Panc1 (cell line): Measurements from ENCODE around the gene NCK2. TPM values are rescaled to one million over a fixed set of nuclear protein-coding genes. Genes with fewer than 3 reads are reported as not detected.
A peak's percentile ranks its signal among the peaks of the same experiment; 100 is the strongest.

ENCODE experiments used
- ATAC-seq: fragments of 200-7000 bp; cut with Tn5 transposase; 2 replicates; pipeline ENCODE4 v1.9.1; 2020; ENCODE audit warnings: mild to moderate bottlenecking, moderate library complexity
- BruUV-seq: library from RNA; stranded (reverse); fragments of 400-500 nt; replicated peaks from 2 replicates; lab custom pipeline; 2021; lab: Mats Ljungman, UMichigan
- CTCF ChIA-PET: fragments of 300-600 bp; sonication (Branson Sonifier 250); formaldehyde crosslinking; loops from one replicate; lab custom pipeline; 2022; ENCODE audit warnings: antibody characterized with exemption; lab: Charles Lee
- POLR2A ChIA-PET: fragments of 300-600 bp; sonication (Branson Sonifier 250); formaldehyde crosslinking; loops from one replicate; lab custom pipeline; 2022; ENCODE audit warnings: antibody characterized with exemption; lab: Charles Lee
- DNase-seq: peaks from one replicate; pipeline ENCODE4 v3.0.0-alpha.2; 2010; ENCODE audit warnings: low read depth, low spot score
- H3K27ac ChIP-seq: 2 replicates; pipeline ENCODE4 v1.5.1; 2011; ENCODE audit warnings: mild to moderate bottlenecking, low read length, inconsistent platforms
- H3K27me3 ChIP-seq: fragments of 200-500 bp; sonication (Bioruptor generic); 2 replicates; pipeline ENCODE4 v1.6.0; 2014; ENCODE audit warnings: low read length, inconsistent platforms; ENCODE audit not compliant: control insufficient read depth, insufficient read depth
- H3K36me3 ChIP-seq: fragments of 200-500 bp; sonication (Bioruptor generic); 2 replicates; pipeline ENCODE4 v1.5.1; 2014; ENCODE audit warnings: inconsistent platforms, mild to moderate bottlenecking, low read length, moderate library complexity; ENCODE audit not compliant: control insufficient read depth, insufficient read depth
- H3K4me1 ChIP-seq: 2 replicates; pipeline ENCODE4 v1.5.1; 2011; ENCODE audit warnings: inconsistent platforms, mild to moderate bottlenecking, low read length, moderate library complexity; ENCODE audit not compliant: control insufficient read depth, insufficient read depth
- H3K4me3 ChIP-seq, 2 experiments: 2 replicates each; pipeline ENCODE4 v1.5.1; 2011 to 2012; ENCODE audit warnings: low read depth in 2 of 2, low read length in 2 of 2, mild to moderate bottlenecking in 2 of 2, inconsistent platforms in 1 of 2, moderate library complexity in 1 of 2
- H3K9me3 ChIP-seq: fragments of 200-500 bp; sonication (Bioruptor generic); 2 replicates; pipeline ENCODE4 v1.5.1; 2014; ENCODE audit warnings: low read depth, mild to moderate bottlenecking, inconsistent platforms, low read length, moderate library complexity; ENCODE audit not compliant: control insufficient read depth, insufficient read depth
- POLR2AphosphoS5 ChIP-seq: IDR thresholded peaks from 2 replicates; pipeline ENCODE4 v1.6.1; 2012; ENCODE audit warnings: mild to moderate bottlenecking, low read depth, low read length, moderate library complexity
- SIN3A ChIP-seq: IDR thresholded peaks from 2 replicates; pipeline ENCODE4 v1.6.1; 2012; ENCODE audit warnings: low read depth, mild to moderate bottlenecking, low read length, moderate library complexity, borderline replicate concordance; ENCODE audit not compliant: insufficient read depth
- TCF7L2 ChIP-seq: IDR thresholded peaks from 2 replicates; pipeline ENCODE4 v1.6.1; 2011; ENCODE audit warnings: mild to moderate bottlenecking, low read depth, low read length, inconsistent platforms
- in situ Hi-C: cut with HindIII; loops from 2 replicates; pipeline ENCODE4 v1.10.0; 2016; ENCODE audit warnings: low sequenced_read_pairs, low pct_unique_long_range_greater_than_20kb
- intact Hi-C: fragments of 100-400 bp; cut with micrococcal nuclease; formaldehyde crosslinking; loops from one replicate; pipeline ENCODE4 v1.10.0; 2022; ENCODE audit not compliant: unreplicated experiment
- total RNA-seq: library from RNA; stranded (reverse); gene quantifications from one replicate; pipeline ENCODE4 v1.2.1, GENCODE V29; 2021; ENCODE audit not compliant: unreplicated experiment
- TF ChIP-seq, protein P1 (sequence below), 2 experiments: IDR thresholded peaks; 2 replicates each; pipeline ENCODE4 v1.6.1; 2011 to 2012; ENCODE audit warnings: low read depth in 2 of 2, control low read depth in 1 of 2, low read length in 1 of 2, mild to moderate bottlenecking in 1 of 2, moderate library complexity in 1 of 2; ENCODE audit not compliant: insufficient read depth in 1 of 2
- TF ChIP-seq, protein P2 (sequence below): fragments of 450-650 bp; IDR thresholded peaks from 2 replicates; pipeline ENCODE4 v1.5.1; 2017; ENCODE audit warnings: mild to moderate bottlenecking

Gene NCK2
- total RNA-seq, 1 experiment from 2014 or later: 60.7 TPM

DNA sequence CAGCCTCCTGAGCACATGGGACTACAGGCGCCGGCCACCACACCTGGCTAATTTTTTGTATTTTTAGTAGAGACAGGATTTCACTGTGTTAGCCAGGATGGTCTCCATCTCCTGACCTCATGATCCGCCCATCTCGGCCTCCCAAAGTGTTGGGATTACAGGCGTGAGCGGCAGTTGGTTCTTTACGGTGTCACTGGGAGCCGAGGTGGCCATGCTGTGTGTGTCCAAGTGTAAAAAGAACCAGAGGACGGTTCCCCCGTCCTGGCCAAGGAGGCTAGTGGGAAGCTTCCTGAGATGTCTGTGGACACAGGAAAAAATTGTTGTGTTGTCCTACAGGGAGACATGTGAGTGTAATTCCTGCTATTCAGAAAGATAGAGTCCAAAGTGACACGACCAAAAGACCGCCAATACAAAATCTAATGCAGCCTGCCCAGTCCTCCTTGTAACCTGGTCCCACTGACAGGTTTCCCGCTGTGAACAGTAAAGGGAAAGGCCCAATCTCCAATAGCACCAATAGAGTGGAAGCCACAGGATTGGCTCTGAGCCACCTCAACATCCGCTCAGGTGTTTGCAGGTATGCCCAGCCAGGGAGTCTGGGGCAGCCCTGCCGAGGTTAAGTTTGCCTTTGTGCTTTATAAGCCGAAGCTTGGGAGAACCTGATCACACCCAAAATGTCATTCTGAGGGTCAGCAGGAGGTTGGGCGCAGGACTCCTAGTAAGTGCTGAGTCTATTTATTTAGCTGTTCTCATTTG is 40.6 kb downstream of the NCK2 start:
- intact Hi-C loops: no loop called here
- H3K9me3 ChIP-seq: no peaks in the 10 kb centered on the region
- H3K4me3 ChIP-seq: no peak overlapping the region
- in situ Hi-C loops: no loop called here
- H3K27me3 ChIP-seq: no peaks in the 10 kb centered on the region
- no peaks in the 10 kb centered on the region; the same call in 1 of the 2 replicates for H3K4me1 ChIP-seq
- TF ChIP-seq, protein P1, sequence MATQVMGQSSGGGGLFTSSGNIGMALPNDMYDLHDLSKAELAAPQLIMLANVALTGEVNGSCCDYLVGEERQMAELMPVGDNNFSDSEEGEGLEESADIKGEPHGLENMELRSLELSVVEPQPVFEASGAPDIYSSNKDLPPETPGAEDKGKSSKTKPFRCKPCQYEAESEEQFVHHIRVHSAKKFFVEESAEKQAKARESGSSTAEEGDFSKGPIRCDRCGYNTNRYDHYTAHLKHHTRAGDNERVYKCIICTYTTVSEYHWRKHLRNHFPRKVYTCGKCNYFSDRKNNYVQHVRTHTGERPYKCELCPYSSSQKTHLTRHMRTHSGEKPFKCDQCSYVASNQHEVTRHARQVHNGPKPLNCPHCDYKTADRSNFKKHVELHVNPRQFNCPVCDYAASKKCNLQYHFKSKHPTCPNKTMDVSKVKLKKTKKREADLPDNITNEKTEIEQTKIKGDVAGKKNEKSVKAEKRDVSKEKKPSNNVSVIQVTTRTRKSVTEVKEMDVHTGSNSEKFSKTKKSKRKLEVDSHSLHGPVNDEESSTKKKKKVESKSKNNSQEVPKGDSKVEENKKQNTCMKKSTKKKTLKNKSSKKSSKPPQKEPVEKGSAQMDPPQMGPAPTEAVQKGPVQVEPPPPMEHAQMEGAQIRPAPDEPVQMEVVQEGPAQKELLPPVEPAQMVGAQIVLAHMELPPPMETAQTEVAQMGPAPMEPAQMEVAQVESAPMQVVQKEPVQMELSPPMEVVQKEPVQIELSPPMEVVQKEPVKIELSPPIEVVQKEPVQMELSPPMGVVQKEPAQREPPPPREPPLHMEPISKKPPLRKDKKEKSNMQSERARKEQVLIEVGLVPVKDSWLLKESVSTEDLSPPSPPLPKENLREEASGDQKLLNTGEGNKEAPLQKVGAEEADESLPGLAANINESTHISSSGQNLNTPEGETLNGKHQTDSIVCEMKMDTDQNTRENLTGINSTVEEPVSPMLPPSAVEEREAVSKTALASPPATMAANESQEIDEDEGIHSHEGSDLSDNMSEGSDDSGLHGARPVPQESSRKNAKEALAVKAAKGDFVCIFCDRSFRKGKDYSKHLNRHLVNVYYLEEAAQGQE (IDR thresholded peaks at IDR 0.05; ENCODE audit: insufficient read depth in 1 of 2, low read depth in 2 of 2, low read length in 1 of 2): no peak
- TF ChIP-seq TCF7L2 (no peak), POLR2AphosphoS5 (no peak), SIN3A (no peak)
- TF ChIP-seq, protein P2, sequence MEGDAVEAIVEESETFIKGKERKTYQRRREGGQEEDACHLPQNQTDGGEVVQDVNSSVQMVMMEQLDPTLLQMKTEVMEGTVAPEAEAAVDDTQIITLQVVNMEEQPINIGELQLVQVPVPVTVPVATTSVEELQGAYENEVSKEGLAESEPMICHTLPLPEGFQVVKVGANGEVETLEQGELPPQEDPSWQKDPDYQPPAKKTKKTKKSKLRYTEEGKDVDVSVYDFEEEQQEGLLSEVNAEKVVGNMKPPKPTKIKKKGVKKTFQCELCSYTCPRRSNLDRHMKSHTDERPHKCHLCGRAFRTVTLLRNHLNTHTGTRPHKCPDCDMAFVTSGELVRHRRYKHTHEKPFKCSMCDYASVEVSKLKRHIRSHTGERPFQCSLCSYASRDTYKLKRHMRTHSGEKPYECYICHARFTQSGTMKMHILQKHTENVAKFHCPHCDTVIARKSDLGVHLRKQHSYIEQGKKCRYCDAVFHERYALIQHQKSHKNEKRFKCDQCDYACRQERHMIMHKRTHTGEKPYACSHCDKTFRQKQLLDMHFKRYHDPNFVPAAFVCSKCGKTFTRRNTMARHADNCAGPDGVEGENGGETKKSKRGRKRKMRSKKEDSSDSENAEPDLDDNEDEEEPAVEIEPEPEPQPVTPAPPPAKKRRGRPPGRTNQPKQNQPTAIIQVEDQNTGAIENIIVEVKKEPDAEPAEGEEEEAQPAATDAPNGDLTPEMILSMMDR: no peak
- ATAC-seq (no peak), DNase-seq (no peak)
- BruUV-seq: no TSS peak
- no peaks in the 10 kb centered on the region for H3K36me3 ChIP-seq
- POLR2A ChIA-PET: no interaction called here
- CTCF ChIA-PET: no interaction called here
- no peak overlapping the region for H3K27ac ChIP-seq

DNA sequence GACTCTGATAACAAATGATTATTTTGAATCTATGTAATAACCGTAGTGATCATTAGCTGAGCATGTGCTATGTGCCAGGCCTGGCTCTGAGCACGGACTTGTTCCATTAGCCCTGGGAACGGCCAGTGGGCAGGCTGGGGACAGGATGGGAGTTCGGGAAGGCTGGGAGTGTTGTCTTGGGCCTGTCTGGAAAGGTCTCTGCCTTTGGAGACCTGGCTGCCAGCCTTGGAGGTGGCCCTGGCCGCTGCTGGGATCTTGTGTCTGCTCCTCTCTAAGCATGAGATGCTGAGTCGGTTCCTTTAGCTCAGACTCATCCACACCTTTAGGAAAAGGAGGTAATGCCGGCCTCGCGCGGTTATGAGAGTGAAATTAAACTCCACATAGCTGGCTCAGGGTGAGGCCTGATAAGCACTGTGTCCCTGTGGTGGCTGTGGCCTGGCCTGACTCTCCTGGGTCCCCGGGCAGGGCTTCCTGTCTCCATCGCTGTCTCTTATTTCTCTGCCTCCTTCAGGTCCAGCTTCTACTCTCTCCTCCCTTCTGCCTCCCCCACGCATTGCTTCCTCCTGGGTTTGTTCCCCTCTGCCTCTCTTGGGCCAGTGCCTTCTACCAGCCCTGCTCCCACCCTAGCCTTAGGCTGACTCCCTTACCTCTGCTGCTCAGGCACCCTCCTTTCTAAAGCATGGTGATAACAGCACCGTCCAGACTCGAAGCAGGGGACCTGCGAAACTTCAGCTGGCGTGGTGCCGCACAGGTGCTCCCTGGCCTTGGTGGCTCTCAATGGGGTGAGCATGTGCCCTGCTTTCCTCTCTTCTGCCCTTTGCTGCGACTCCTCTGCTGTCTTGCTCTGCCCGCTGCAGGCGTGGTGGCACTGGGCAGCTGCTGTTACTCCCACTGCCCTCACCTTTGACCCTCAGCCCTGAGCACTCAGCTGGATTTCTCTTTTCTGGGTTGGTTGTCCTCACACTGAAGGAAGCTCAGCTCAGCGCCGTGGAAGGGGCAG is 41.8 kb downstream of the NCK2 start:
- no peaks in the 10 kb centered on the region for H3K27me3 ChIP-seq
- DNase-seq: no peak
- H3K36me3 ChIP-seq: no peaks in the 10 kb centered on the region
- no TSS peak for BruUV-seq
- CTCF ChIA-PET: no interaction called here
- TF ChIP-seq, protein P1 (IDR thresholded peaks at IDR 0.05; ENCODE audit: insufficient read depth in 1 of 2, low read depth in 2 of 2, low read length in 1 of 2): no peak
- TF ChIP-seq, protein P2: no peak
- TF ChIP-seq TCF7L2 (no peak), SIN3A (no peak), POLR2AphosphoS5 (no peak)
- peak; percentile 40; the same call in 1 of the 2 replicates for ATAC-seq
- no peaks in the 10 kb centered on the region for H3K9me3 ChIP-seq
- intact Hi-C loops: no loop called here
- H3K4me3 ChIP-seq: no peak overlapping the region
- H3K4me1 ChIP-seq: no peaks in the 10 kb centered on the region; the same call in 1 of the 2 replicates
- in situ Hi-C loops: no loop called here
- no peak overlapping the region for H3K27ac ChIP-seq
- POLR2A ChIA-PET: no interaction called here
